HK-2 (cell line): ENCODE data around the gene BABAM1.

Source experiments
- DNase-seq: peaks from one replicate; pipeline ENCODE4 v3.0.0-alpha.2; 2018; ENCODE audit not compliant: unreplicated experiment

The BABAM1 gene

DNA sequence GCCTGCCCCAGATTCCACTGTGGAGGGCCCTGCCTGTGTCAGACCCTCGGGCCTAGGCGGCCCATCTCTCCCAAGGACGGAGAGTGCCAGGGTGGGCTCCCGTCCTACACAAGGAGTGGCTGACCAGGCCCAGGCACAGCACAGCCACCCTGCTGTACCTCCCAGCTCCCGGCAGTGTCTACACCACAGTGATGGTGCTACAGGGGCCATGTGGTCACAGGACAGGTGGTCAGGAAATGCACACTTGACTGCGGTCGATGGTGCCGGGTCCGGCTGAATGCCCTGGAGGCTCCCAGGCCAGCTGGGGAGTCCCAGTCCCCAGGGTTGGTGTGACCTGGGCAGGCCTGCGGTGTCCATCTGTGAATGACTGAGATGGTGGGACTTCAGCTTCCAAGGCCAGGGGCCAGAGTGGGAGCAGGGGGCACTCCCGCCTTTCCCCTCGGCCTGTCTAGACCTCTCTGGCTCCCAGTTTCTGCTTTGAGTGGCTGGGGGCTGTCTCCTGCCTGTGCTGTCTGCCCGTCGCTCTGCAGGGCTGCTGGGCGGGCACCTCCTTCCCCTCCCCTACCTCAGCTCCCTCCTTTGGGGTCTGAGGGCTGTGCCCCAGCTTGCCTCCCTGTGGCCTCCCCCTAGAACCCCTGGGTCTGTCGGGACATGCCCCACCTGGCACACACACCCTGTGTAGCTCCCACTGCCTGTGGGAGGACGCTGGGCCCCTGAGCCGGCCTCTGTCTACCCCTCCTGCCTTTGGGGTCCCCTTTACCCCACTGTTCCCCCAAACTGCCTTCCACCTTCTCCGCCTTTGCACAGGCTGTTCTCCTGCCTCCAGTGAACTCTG is 54.6 kb downstream of the BABAM1 start:
- no peak for DNase-seq

DNA sequence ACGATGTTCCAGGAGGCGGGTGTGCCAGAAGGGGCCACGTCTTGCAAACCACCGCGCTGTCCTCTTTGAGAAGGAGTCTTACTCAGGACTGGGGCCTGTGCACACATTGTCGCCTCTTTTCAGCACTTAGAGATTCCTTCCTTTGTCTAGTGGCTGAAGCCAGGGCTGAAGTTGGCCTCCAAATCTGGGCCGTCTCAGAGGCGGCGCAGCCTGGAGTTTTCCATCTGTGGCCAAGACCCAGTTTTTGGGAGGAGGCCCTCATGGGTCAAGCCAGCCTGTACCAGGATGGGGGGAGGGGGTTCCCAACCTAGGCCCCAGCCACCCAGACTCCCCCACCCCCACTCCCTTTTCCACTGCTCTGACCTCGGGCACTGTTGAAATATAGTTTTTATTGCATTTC is 55.6 kb downstream of the BABAM1 start:
- DNase-seq: no peak

DNA sequence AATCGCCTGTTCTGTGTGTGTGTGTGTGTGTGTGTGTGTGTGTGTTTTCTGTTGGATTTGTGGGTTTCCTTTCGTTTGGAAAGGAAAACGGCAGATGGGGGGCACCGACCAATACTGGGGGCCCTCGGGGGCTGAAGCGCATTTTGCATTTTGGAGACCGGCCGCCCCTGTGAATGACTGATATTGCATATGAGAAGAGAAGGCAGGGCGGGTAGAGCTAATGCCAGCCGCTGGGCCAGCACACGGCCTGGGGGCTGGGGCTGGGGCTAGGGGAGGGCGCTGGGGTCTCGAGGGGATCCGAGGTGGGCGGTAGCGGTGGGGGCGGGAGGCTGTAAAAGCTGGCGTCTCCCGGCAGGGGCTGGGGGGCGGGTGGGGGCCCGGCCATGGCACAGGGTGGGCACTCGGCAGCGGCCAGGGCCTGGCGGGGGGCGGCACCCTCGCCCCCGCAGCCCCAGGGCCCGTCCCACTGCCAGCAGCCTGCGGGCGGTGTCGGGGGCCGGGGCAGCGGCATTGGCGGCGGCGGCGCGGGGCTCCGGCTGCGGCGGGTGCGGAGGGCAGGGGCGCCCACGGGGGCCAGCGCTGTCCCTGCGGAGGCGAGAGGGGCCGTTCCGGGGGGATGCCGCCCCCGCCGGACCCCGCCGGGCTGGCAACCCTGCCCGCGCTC is 56.2 kb downstream of the BABAM1 start:
- no peak for DNase-seq

DNA sequence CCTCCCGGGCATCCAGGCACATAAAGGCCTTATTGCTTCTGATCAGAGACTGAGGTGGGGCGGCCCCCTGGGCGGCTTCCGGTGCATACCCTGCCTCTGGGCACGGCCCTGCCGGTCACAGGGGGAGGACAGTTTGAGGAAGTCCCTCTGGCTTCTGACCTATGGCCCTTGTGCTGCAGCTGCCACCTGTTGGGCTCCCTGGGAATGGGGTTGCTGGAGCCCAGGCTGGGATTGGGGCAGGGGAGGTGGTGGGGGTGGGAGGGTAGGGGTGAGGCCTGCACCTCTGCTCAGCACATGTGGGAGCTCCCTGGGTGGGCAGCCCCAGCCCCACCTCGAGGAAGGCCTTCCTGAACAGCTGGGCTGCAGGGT is 56.7 kb downstream of the BABAM1 start:
- no peak for DNase-seq

DNA sequence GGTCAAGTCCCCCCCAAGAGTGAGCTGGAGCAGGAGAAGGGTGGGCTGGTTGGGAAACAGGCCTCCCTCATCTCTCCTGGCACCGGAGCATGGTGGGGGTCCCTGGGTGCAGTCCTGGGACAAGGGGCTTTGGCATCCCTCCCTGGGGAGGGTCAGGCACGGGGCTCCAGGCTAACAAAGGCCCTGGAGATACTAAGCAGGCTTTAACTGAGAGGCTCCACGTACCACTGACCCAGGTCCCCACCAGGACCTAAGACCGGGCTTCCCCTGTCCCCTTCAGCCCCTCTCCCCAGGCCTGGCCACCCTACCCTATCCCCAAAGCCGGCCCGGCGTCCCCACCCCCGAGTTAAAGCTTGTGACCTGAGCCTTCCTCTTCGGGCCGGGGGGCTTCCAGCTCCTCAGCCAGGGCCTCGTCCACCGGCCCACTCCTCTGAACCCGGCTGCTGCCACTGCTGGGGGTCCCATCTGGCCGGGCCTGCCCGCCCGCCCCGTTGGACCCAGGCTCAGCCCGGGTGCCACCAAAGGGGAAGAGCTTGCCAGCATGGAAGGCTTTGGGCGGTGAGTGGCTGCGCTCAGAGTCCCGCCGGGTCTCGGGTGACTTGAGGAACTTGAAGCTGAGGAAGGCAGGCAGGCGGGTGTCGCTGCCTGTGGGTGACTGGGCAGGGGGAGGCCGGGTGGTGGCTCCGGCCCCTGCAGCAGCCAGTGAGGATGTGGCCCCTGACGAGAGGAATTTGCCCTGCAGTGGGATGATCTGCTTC is 57.3 kb downstream of the BABAM1 start:
- DNase-seq: no peak

DNA sequence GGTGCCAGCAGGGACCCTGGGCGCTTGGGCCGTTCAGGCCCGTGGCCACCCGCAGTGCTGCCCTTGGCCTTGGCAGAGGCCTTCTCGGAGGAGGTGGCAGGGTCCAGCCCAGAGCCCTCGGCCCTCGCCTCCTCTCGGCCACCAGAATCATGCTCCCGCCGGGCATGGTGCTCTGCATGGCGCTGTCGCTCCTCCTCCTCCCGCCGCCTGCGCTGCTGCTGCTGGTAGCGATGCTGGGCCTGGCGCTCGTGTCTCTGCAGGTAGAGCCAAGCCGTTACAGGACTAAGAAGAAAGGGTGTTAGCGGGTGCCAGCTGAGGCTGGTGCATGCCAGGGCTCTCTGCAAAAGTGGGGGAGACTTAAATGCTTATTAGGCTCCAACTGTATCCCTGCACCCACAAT is 57.9 kb downstream of the BABAM1 start:
- no peak for DNase-seq

DNA sequence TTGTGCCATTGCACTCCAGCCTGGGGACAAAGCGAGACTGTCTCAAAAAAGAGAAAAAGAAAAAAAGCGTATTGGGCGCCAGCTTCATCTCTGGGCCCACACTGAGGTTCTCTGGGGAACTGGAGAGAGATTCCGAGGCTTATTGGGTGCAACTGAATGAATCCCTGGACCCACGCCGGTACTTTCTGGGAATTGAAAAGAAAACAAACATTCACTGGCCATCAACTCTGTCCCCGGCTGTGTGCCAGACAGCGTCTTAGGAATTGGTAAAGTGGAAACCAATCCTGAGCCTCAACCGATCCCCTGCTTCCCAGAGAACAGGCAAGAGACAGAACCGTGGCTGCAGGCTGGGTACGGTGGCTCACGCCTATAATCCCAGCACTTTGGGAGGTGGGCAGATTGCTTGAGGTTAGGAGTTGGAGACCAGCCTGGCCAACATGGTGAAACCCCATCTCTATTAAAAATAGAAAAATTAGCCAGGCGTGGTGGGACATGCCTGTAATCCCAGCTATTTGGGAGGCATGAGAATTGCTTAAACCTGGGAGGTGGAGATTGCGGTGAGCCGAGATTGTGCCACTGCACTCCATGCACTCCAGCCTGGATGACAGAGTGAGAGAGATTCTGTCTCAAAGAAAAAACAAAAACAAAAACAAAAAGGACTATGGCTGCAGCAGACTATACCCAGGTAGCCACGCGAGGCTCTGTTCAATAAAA is 58.8 kb downstream of the BABAM1 start:
- DNase-seq: no peak

DNA sequence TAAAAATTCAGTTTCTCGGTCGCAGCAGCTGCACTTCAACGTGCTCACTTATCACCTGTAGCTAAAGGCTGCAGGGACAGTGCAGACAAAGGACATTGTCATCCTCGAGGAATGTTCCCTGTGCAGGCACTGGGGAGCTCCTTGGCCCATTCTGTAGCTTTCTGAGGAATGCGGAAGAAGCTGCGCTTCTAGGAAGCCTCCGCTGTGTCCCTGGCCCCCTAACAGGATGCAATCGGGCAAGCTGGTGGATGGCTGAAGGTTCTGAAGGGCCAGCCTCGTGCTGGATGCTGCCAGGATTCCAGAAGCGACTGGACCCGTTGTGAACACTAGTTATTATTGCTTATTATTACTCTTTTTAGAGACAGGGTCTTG is 59.3 kb downstream of the BABAM1 start:
- no peak for DNase-seq

DNA sequence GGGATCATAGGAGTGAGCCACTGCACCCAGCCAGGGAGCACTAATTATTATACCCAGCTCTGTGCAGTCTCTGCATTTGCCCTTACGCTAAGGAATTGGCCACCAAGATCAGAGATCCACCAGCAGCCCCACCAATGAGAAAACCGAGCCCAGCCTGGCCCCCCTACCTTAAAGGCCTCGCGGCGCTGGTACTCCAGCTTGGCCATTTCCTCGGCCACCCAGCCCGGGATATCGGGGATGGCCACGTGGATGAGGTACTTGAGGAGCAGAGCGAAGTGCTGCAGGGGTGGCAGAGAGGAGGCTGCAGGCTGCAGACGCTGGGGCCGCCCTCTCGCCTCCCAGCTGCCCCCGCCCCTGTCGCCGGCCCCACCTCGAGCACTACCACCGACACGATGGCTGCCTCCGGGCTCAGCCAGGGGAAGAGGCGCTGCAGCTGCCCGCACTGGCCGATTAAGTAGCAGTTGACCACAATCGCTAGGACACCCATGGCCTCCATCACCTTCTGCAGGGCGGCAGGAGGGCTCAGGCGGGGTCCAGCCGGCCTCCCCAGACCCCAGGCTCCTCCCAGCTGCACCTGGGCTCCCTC is 59.9 kb downstream of the BABAM1 start:
- DNase-seq: no peak

DNA sequence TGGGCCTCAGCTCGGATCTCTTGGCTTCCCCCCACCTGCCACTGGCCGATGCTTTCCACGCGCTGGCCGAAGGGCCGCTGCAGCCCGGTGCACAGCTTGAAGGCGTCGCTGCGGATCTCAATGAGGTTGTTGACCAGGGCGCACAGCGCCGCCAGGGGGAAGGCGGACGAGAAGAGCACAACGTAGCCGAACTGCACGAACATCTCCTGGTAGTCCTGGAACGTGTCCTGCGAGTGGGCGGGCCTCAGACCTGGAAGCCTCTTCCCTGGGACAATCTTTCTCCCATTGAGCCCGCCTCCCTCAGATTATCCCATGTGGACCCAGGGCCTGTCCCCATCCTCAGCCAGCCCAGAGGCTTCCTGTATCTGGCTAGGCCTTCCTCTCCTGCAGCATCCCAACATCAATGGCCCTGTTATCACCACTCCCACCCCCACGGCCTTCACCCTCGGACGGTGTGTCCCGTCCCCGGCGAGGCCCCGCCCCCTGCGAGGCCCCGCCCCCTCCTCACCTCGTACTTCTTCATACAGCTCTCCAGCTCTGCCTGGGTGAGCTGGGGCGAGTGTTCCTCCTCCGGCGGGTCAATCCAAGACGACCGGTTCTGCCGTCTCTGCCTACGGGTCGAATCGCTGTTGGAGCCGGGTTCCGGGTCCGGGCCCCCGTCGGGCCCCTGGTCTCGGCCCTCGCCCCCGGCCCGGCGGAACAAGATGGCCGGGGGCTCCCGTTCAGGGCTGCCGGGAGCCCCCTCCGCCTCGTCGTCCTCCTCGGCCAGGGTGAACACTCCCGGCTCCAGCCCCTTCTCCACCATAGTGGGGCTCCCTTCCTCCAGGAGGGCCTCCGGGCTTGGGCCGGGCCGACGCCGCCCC is 60.6 kb downstream of the BABAM1 start:
- DNase-seq: no peak
